ENCODE data around the gene ADGRG6.
"Not testable (repeated sequence)": the region's sequence is repeated elsewhere in the genome, so short reads cannot be mapped to it uniquely, and the experiment has no call there.

Gene ADGRG6

DNA sequence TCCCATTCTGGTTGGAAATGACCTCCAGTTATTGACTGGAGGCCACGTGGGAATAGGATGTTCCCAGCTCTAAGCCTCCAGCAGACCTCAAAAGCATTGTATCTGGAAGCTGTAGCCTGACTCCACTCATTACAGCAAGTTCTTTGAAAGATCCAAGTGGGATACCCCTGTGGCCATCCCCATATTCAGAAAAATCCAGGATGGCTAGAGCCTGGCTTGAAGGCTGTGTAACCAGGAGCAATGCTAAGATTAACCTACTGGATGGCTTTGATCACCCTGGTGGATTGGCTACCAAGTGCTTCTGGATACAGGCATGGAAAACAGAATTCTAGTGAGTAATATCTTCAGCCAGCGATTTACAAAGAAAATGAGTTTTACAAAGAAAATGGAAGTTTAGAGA is 151.2 kb downstream of the ADGRG6 start:
- DNase-seq: no peak

DNA sequence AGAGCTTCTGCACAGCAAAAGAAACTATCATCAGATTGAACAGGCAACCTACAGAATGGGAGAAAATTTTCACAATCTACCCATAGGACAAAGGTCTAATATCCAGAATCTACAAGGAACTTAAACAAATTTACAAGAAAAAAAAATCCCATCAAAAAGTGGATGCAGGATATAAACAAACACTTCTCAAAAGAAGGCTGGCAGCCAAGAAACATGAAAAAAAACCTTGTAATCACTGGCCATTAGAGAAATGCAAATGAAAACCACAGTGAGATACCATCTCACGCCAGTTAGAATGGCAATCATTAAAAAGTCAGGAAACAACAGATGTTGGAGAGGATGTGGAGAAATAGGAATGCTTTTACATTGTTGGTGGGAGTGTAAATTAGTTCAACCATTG is 152.4 kb downstream of the ADGRG6 start:
- DNase-seq: not testable (repeated sequence)

- not testable (repeated sequence) for DNase-seq
Measured at GRCh38 chr6:142454848-142455247, 153.0 kb downstream of the ADGRG6 start.

DNA sequence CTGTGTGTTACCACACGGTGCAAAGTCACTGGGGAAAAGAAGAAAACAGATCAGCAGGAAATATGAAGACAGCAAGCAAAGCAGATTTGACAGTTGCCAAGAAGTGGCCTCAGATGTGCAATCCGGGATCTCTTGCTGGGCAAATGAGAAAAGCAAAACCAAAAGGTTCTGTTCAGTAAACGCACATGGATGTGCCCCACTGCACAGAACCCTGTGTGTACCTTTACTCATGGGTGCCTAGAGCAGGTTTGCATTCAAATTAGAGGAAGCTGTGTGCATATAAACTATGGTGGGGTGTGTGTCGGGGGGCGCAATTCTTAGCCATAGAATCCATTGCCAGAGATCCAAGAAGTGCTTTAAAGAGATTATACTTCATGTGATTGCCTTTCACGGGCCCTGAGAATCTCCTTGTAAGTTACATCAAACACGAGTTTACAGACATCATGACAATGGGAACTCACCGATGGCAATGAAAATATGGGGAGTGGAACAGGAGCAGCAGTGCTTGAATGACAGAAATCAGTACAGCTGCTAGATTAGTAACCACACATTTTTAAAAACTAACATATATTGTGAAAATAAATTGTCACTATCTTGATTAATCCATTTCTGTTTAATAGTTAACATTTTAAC is 154.3 kb downstream of the ADGRG6 start:
- DNase-seq: no peak

DNA sequence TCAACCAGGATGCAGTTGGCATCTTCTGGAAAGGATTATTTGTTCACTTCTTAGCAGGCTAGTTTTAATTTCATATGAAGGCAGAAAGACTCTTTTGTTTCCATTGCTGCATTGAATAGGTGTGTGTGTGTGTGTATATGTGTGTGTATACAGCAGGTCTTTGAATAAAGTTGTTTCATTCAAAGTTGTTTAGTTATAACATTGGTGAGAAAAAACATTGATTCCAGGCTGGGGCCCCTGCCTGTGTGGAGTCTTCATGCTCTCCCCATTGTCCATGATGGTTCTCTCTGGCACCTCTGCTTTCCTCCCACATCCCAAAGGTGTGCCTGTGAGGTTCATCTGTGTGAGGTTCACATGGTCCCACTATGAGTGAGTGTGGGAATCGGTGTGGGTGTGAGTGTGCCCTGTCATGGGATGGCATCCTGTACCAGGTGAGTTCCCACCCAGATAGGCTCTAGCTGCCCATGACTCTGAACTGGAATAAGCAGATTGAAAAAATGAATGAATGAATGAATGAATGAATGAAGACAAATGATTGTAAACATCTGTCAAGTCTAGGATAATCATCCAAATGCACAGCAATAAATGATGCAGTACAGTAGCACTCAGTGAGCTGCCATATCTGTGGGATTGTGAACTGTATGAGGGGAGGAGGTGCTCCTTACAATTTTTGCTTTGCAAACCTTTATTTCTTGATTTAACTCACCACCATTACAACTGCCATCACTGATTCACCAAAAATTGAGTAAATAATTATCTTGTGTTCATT is 156.0 kb downstream of the ADGRG6 start:
- DNase-seq: no peak

GRCh38 chr6:142458836-142459235 is 157.0 kb downstream of the ADGRG6 start:
- DNase-seq: no peak

DNA sequence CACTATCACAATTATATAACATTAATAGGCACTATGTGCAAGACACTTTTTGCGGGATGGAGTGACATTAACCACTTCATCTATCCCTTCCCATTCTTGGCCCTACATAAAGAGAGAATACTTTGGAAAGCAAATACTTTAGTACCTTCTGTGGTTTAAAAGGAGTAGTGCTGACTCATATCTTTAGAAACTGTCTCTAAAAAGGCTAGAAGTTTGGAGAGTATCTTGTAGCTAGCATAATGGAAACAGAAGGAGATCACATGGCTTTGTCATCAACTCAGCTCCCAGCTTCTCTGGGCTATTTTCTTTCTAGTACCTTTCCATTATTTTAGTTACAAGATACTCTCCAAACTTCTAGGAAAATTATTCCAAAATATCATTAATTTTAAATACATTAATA is 157.5 kb downstream of the ADGRG6 start:
- DNase-seq: no peak

DNA sequence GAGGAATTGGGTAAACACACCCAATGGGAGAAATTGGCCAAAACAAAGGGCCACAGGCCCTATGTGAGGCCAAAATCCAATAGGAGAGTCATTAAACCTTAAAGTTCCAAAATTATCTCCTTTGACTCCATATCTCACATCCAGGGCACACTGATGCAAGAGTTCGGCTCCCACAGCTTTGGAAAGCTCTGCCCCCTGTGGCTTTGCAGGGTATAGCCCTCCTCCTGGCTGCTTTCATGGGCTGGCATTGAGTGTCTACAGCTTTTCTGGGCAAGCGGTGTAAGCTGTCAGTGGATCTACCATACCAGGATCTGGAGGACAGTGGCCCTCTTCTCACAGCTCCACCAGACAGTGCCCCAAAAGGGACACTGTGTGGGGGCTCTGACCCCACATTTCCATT is 160.5 kb downstream of the ADGRG6 start:
- no peak for DNase-seq

DNA sequence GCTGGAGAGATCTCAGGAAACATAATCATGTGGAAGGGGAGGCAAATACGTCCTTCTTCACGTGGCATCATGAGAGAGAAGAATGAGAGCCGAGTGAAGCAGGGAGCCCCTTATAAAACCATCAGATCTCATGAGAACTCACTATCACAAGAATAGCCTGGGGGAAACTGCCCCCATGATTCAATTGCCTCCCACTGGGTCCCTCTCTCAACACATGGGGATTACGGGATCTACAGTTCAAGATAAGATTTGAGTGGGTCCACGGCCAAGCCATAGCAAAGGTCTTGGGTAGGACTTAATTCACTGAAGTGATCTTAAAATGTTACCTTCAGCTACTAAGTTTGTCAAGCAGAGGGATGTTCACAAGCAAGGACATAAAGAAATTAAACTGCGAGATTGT is 162.2 kb downstream of the ADGRG6 start:
- no peak for DNase-seq

- DNase-seq: no peak
Measured at GRCh38 chr6:142469220-142469619, 167.4 kb downstream of the ADGRG6 start.

DNA sequence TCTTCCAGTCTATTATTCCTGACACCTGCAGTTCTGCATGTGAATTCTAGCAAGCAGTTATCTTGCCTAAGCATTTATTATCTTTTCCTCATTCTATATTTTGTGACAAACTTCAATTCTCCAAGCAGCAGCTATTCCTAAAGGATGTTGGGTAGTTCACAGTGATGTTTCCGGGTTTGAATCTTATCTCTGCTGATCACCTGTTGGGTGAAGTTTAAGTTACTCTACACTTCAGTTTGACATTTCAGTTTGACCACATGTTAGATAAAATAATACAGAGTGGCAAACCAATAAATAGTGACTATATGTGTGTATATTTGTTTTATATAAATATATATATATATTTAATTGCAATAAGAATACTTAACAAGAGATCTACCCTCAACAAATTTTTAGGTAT is 168.6 kb downstream of the ADGRG6 start:
- no peak for DNase-seq

DNA sequence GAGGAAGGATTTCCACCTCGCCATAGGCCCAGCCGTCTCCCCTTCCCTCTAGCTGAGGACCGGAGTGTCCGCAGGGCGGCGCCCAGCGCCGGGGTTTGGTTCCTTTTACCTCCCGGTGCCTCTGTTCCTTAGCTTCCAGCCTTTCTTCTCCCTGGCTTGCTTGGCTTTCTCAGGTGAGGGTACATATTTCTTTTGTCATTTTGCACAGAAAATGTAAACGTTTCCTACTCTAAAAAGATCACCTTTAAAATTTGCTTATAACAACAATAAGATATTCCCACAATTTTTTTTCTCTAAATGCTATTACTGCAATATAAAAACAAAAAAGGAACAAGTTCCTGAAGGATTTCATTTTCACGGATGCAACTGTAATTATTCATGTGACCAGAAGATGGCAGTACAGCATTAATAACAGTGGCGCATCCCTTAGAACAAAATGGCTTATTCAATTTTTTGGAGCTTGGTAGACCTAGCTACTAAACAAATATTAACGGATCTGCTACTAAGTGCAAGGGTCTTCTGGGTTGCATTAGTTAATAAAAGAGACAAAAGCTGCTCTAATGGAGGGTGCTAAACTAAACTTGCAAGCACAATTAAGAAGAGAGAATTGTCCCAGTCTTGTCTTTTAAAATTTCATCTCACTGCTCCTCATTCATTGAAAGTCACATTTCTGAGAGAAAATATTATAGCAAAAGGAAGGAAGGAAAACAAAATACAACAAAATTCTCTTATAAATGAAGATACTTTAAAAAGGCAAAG is 172.9 kb downstream of the ADGRG6 start:
- peak; percentile 20 for DNase-seq

GRCh38 chr6:142476452-142476851 is 174.6 kb downstream of the ADGRG6 start:
- no peak for DNase-seq

DNA sequence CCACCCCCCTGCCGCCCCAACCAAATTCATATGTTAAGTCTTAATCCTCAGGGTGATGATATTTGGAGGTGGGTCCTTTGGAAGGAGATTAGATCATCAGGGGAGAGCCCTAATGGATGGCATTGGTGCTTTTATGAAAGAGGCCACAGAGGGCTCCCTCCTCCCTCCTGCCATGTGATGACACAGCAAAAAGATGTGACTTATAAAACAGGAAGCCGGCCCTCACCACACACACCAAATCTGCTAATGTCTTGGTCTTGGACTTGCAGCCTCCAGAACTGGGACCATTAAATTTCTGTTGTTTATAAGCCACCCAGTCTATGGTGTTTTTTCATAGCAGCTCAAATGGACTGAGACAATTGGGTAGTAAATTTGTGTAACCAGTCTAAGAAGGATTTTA is 176.3 kb downstream of the ADGRG6 start:
- no peak for DNase-seq

- no peak for DNase-seq
Measured at GRCh38 chr6:142481466-142481865, 179.7 kb downstream of the ADGRG6 start.

DNA sequence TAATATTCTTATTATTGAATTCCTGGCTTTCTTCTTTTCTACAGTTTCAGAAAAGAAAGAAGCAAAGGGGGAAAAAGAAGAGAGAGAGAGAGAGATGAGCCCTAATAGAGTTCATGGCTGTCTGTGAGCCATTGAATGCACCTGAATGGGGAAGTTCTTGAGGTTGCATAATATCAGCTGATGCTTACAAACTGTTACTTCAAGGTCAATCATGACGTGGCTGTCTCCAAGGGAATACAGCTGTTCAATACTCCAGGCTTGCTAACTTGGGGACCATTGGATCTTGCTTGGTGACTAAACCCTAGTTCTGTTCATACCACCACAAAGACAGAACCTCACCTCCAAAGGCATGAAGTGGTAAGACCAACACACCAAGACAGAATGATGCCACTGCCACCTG is 180.4 kb downstream of the ADGRG6 start:
- DNase-seq: no peak

DNA sequence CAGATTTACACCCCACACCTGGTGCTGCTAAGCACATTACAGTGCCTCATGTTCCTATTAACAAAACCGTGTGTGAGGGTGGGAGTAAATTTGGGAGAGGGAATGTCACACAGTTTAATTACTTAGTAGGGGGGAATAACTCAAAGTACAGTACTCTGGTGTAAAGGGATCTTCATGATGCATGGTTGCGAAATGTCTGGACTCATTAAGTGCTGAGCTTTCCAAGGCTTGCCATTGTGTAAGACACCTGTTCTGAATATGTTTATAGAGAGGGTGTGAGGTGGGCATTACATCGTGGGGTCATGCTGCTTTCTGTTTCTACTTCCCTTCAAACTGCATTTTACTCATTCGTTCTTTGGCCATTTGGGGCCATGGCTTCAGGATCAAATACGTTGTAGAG is 181.2 kb downstream of the ADGRG6 start:
- DNase-seq: no peak

- DNase-seq: no peak
Measured at GRCh38 chr6:142485256-142485655, 183.4 kb downstream of the ADGRG6 start.

- no peak for DNase-seq
Measured at GRCh38 chr6:142489722-142490610, 188.2 kb downstream of the ADGRG6 start.

Data from NCI-H146 (cell line).